H1 (cell line): Measurements from ENCODE around the gene OTUD5. TPM values are rescaled to one million over a fixed set of nuclear protein-coding genes. Genes with fewer than 3 reads are reported as not detected.
A peak's percentile ranks its signal among the peaks of the same experiment; 100 is the strongest.

ENCODE experiments used
- CTCF ChIA-PET: fragments of 300-600 bp; sonication (Branson Sonifier 250); formaldehyde crosslinking; loops from one replicate; lab custom pipeline; 2021; ENCODE audit not compliant: partially characterized antibody; lab: Charles Lee
- POLR2A ChIA-PET: fragments of 300-600 bp; sonication (Branson Sonifier 250); formaldehyde crosslinking; loops from one replicate; lab custom pipeline; 2021; ENCODE audit warnings: inconsistent platforms; ENCODE audit not compliant: partially characterized antibody; lab: Charles Lee
- DNase-seq, 2 experiments: peaks; one replicate each; pipeline versions ENCODE4 v3.0.0 to v3.0.0-alpha.2; 2010 to 2022; ENCODE audit warnings: low spot score in 2 of 2, low read depth in 1 of 2, mixed read lengths in 1 of 2
- FAIRE-seq: peaks from 2 replicates; lab custom pipeline; 2011; peaks lifted over from hg19 to GRCh38; lab: Jason Lieb, UNC
- H2AFZ ChIP-seq: 2 replicates; pipeline ENCODE4 v1.8.1; 2012; ENCODE audit warnings: low read length, inconsistent platforms
- H2AK5ac ChIP-seq: 2 replicates; pipeline ENCODE4 v1.6.1; 2013; ENCODE audit warnings: low read depth, low read length
- H2BK120ac ChIP-seq: replicated peaks from 2 replicates; pipeline ENCODE3; 2013; ENCODE audit warnings: low read depth, low read length, inconsistent platforms
- H2BK12ac ChIP-seq: 2 replicates; pipeline ENCODE4 v1.6.1; 2013; ENCODE audit warnings: low read depth, low read length
- H2BK15ac ChIP-seq: 2 replicates; pipeline ENCODE4 v1.6.1; 2013; ENCODE audit warnings: low read length
- H2BK20ac ChIP-seq: 2 replicates; pipeline ENCODE4 v1.6.1; 2013; ENCODE audit warnings: low read length
- H2BK5ac ChIP-seq: 2 replicates; pipeline ENCODE4 v1.6.1; 2013; ENCODE audit warnings: low read depth, low read length
- H3K14ac ChIP-seq: 2 replicates; pipeline ENCODE4 v1.6.1; 2013; ENCODE audit warnings: inconsistent platforms; ENCODE audit not compliant: insufficient read length
- H3K18ac ChIP-seq: 2 replicates; pipeline ENCODE4 v1.6.1; 2013; ENCODE audit warnings: low read length; ENCODE audit errors: extremely low read depth
- H3K23ac ChIP-seq: 2 replicates; pipeline ENCODE4 v1.6.1; 2013; ENCODE audit warnings: inconsistent platforms; ENCODE audit not compliant: insufficient read length
- H3K23me2 ChIP-seq: 2 replicates; pipeline ENCODE4 v1.6.1; 2013; ENCODE audit warnings: low read depth, low read length
- H3K27ac ChIP-seq: 2 replicates; pipeline ENCODE4 v1.6.1; 2011; ENCODE audit warnings: low read depth, low read length, inconsistent platforms
- H3K27me3 ChIP-seq, 4 experiments: replicated peaks in 1 of 4; 1 replicate in 1 of 4; 2 replicates in 3 of 4; pipeline versions ENCODE4 v1.6.1 to v1.8.1; 2011 to 2013; ENCODE audit warnings: low read length in 3 of 4, mild to moderate bottlenecking in 3 of 4, inconsistent platforms in 2 of 4, mixed read lengths in 2 of 4, moderate library complexity in 1 of 4; ENCODE audit not compliant: control insufficient read depth in 3 of 4, insufficient read depth in 3 of 4; ENCODE audit errors: extremely low read depth in 1 of 4
- H3K36me3 ChIP-seq, 4 experiments: 2 replicates each; pipeline versions ENCODE4 v1.6.1 to v1.8.1; 2011 to 2013; ENCODE audit warnings: mild to moderate bottlenecking in 4 of 4, low read length in 3 of 4, moderate library complexity in 2 of 4, control low read depth in 1 of 4, inconsistent platforms in 1 of 4; ENCODE audit not compliant: insufficient read depth in 4 of 4, control insufficient read depth in 2 of 4
- H3K4ac ChIP-seq: replicated peaks from 2 replicates; pipeline ENCODE3; 2013; ENCODE audit warnings: low read length, low read depth, mixed read lengths, inconsistent platforms; ENCODE audit not compliant: insufficient read length
- H3K4me1 ChIP-seq, 4 experiments: replicated peaks in 1 of 4; 1 replicate in 1 of 4; 2 replicates in 3 of 4; pipeline versions ENCODE4 v1.6.1 to v1.8.1; 2011 to 2013; ENCODE audit warnings: low read length in 3 of 4, inconsistent platforms in 2 of 4, mixed read lengths in 1 of 4; ENCODE audit not compliant: insufficient read depth in 4 of 4, control insufficient read depth in 3 of 4
- H3K4me2 ChIP-seq, 2 experiments: 2 replicates each; pipeline versions ENCODE4 v1.6.1 to v1.8.1; 2011 to 2013; ENCODE audit warnings: low read depth in 2 of 2, low read length in 2 of 2, control low read depth in 1 of 2, inconsistent platforms in 1 of 2, mild to moderate bottlenecking in 1 of 2; ENCODE audit not compliant: insufficient read depth in 1 of 2
- H3K4me3 ChIP-seq, 4 experiments: fragments of 200-600, 300-600 bp in 1 of 4; sonication (generic), shearing (Covaris generic), sonication (Bioruptor Twin) in 1 of 4; 2 replicates each; pipeline versions ENCODE4 v1.5.1 to v1.8.1; 2011 to 2016; ENCODE audit warnings: low read length in 4 of 4, low read depth in 3 of 4, control low read depth in 2 of 4, inconsistent platforms in 2 of 4, mild to moderate bottlenecking in 2 of 4, mixed read lengths in 1 of 4, moderate library complexity in 1 of 4; ENCODE audit not compliant: insufficient read depth in 2 of 4; ENCODE audit errors: extremely low read depth in 1 of 4
- H3K56ac ChIP-seq: replicated peaks from 2 replicates; pipeline ENCODE3; 2013; ENCODE audit warnings: low read depth, mild to moderate bottlenecking, mixed read lengths, low read length, inconsistent platforms; ENCODE audit not compliant: insufficient read length
- H3K79me1 ChIP-seq: 2 replicates; pipeline ENCODE4 v1.6.1; 2013; ENCODE audit warnings: low read depth, low read length, control low read depth
- H3K79me2 ChIP-seq, 2 experiments: 2 replicates each; pipeline versions ENCODE4 v1.6.1 to v1.8.1; 2012 to 2013; ENCODE audit warnings: low read length in 2 of 2, mild to moderate bottlenecking in 2 of 2, inconsistent platforms in 1 of 2; ENCODE audit not compliant: insufficient read depth in 2 of 2, control insufficient read depth in 1 of 2
- H3K9ac ChIP-seq, 4 experiments: replicated peaks in 1 of 4; 1 replicate in 1 of 4; 2 replicates in 3 of 4; pipeline versions ENCODE4 v1.6.1 to v1.8.1; 2011 to 2013; ENCODE audit warnings: low read depth in 3 of 4, low read length in 3 of 4, control low read depth in 2 of 4, mild to moderate bottlenecking in 2 of 4, moderate library complexity in 2 of 4, inconsistent platforms in 1 of 4; ENCODE audit errors: extremely low read depth in 1 of 4
- H3K9me3 ChIP-seq, 2 experiments: 2 replicates each; pipeline versions ENCODE4 v1.6.1 to v1.8.1; 2012 to 2013; ENCODE audit warnings: mild to moderate bottlenecking in 2 of 2, moderate library complexity in 2 of 2, control low read depth in 1 of 2, inconsistent platforms in 1 of 2, low read depth in 1 of 2, low read length in 1 of 2, mixed read lengths in 1 of 2; ENCODE audit not compliant: insufficient read depth in 2 of 2
- H4K20me1 ChIP-seq, 2 experiments: replicated peaks in 1 of 2; 2 replicates each; pipeline versions ENCODE3 to v1.8.1; 2011 to 2013; ENCODE audit warnings: inconsistent platforms in 2 of 2, low read length in 2 of 2, mild to moderate bottlenecking in 1 of 2; ENCODE audit not compliant: insufficient read depth in 2 of 2, control insufficient read depth in 1 of 2
- H4K5ac ChIP-seq: 2 replicates; pipeline ENCODE4 v1.6.1; 2013; ENCODE audit warnings: low read length, low read depth, mixed read lengths, inconsistent platforms; ENCODE audit not compliant: insufficient read length
- H4K8ac ChIP-seq: 2 replicates; pipeline ENCODE4 v1.8.0; 2013; ENCODE audit warnings: mild to moderate bottlenecking, moderate library complexity, low read length, inconsistent platforms; ENCODE audit not compliant: insufficient read depth; ENCODE audit errors: extremely low read depth
- H4K91ac ChIP-seq: replicated peaks from 2 replicates; pipeline ENCODE3; 2013; ENCODE audit warnings: low read length, mixed read lengths, inconsistent platforms; ENCODE audit not compliant: insufficient read length
- POLR2AphosphoS5 ChIP-seq: IDR thresholded peaks from 2 replicates; pipeline ENCODE4 v1.6.1; 2011; ENCODE audit warnings: low read depth, low read length
- TAF1 ChIP-seq: IDR thresholded peaks from 2 replicates; pipeline ENCODE4 v1.6.1; 2011; ENCODE audit warnings: mild to moderate bottlenecking, low read depth, low read length
- WGBS, 2 experiments: shearing (Covaris generic) in 1 of 2; methylation state at CpG; one replicate each; pipeline versions ENCODE4 v1.1.6 to v1.1.7; 2013 to 2015; ENCODE audit warnings: low lambda C conversion rate in 2 of 2, mixed read lengths in 2 of 2, inconsistent platforms in 1 of 2, low coverage in 1 of 2, missing lambda C conversion rate in 1 of 2; ENCODE audit not compliant: insufficient replicate concordance in 2 of 2, insufficient coverage in 1 of 2, insufficient read length in 1 of 2; ENCODE audit errors: extremely low coverage in 1 of 2, missing lambda C conversion rate in 1 of 2; 5-methylcytosine and 5-hydroxymethylcytosine counted together
- polyA plus RNA-seq, 7 experiments: library from polyadenylated mRNA; depleted of rRNA in 3 of 7; stranded (reverse) in 5 of 7; unstranded in 2 of 7; fragments of >200 nt in 5 of 7; fragments of 200-250 nt in 2 of 7; gene quantifications; 1 replicate in 5 of 7; 2 replicates in 1 of 7; 4 replicates in 1 of 7; pipeline versions ENCODE4 v1.2.1 to v1.2.3, GENCODE V29; 2011 to 2013; ENCODE audit warnings: missing spikeins in 2 of 7, mixed read lengths in 2 of 7
- total RNA-seq: library from RNA; stranded (reverse); fragmentation: NEBNext Ultra II Directional; extraction: Animal tissue kit (Norgen Biotek cat#: 25700); gene quantifications from 2 replicates; pipeline ENCODE4 v1.2.1, GENCODE V29; 2021

Gene OTUD5
- total and polyA plus RNA-seq, 2 of the 8 experiments (the other 6 are each of a cell fraction or from before 2014, with no cell fraction given): 46.3 to 53.5 TPM

DNA sequence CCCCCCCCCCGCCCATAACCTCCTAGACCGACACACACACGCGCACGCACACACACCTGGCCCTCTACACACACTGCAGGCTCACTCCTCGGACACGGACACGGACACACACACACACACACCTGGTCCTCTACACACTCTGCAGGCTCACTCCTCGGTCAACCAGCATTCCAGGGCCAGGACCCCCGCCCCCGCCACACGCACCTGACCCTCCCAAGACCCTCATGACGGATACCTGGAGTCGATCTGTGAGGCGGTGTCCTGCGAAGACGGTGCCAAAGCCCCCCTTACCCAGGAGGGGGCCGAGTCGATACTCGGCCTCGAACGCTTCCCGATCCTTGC, 39.1 kb downstream of the OTUD5 start:
- Histone ChIP-seq H2AK5ac (no peak overlapping the region), H3K79me2 (peaks cover 16 to 59% of the 10 kb centered on the region in 2 experiments), H2BK12ac (no peak overlapping the region), H3K56ac (peak overlapping the region; percentile 53), H3K14ac (no peak overlapping the region), H3K23me2 (peaks cover 11% of the 10 kb centered on the region), H3K36me3 (peaks cover 11 to 41% (median 28%) of the 10 kb centered on the region in 4 experiments; a peak in 7 of 8 replicates), H3K18ac (no peak overlapping the region; the same call in 1 of the 2 replicates), H2BK15ac (no peak overlapping the region), H2AFZ (no peak overlapping the region), H2BK120ac (no peak overlapping the region), H3K79me1 (no peaks in the 10 kb centered on the region), H4K20me1 (peaks cover 14 to 24% of the 10 kb centered on the region in 2 experiments), H4K5ac (peak overlapping the region; percentile 21), H3K27ac (peak overlapping the region; percentile 81; the same call in 1 of the 2 replicates), H3K9me3 (no peaks in the 10 kb centered on the region; a peak in 1 of 4 replicates), H3K4ac (no peak overlapping the region), H3K23ac (no peak overlapping the region), H3K4me2 (peak overlapping the region; percentile 46 to 83), H3K4me1 (peaks cover 8 to 15% (median 14%) of the 10 kb centered on the region in 4 experiments), H2BK20ac (no peak overlapping the region), H4K8ac (no peak overlapping the region), H3K4me3 (peak overlapping the region; percentile 72 to 96 (median 88)), H3K27me3 (no peaks in the 10 kb centered on the region), H3K9ac (peak overlapping the region; percentile 74 to 96 (median 83)), H2BK5ac (peak overlapping the region; percentile 93; the same call in 1 of the 2 replicates), H4K91ac (no peak overlapping the region)
- ChIA-PET CTCF (no interaction called here), POLR2A (interaction anchor here (1.4 to 30.9 kb wide), 2 partner anchors 15 to 27 kb away, joined by 3 to 572 read pairs; no protein-coding TSS in a partner anchor)
- no peak for FAIRE-seq
- TF ChIP-seq POLR2AphosphoS5: 0 out of 2 replicates have a peak, but pooled peaks have one; percentile 14
- TF ChIP-seq TAF1: no peak
- no peak for DNase-seq
- 0% methylated on average over 1 of the region's 23 CpGs; no CpG with 5 or more reads in 1 of the 2 experiments for WGBS, 2 experiments
